Small intestine (tissue), 7 donors: ENCODE measurements around the gene ILF3. TPM values are rescaled to one million over a fixed set of nuclear protein-coding genes. Genes with fewer than 3 reads are reported as not detected.

Experiments
- DNase-seq, 2 donors: peaks; one replicate each; pipeline versions ENCODE4 v3.0.0 to v3.0.0-alpha.2; 2013
- FAIRE-seq: peaks from 2 replicates; lab custom pipeline; 2012; peaks lifted over from hg19 to GRCh38; lab: Jason Lieb, UNC
- H3K27ac ChIP-seq, 3 donors: one replicate each; pipeline ENCODE4 v1.5.1; 2013; ENCODE audit warnings: low read length in 2 of 3, mild to moderate bottlenecking in 2 of 3, control low read depth in 1 of 3, inconsistent platforms in 1 of 3, low read depth in 1 of 3, moderate library complexity in 1 of 3
- H3K27me3 ChIP-seq, 3 donors: one replicate each; pipeline ENCODE4 v1.6.1; 2013; ENCODE audit warnings: low read length in 3 of 3, inconsistent platforms in 1 of 3; ENCODE audit not compliant: control insufficient read depth in 3 of 3, insufficient read depth in 3 of 3
- H3K36me3 ChIP-seq, 3 donors: one replicate each; pipeline ENCODE4 v1.6.1; 2013; ENCODE audit warnings: low read length in 3 of 3, inconsistent platforms in 1 of 3, low read depth in 1 of 3, mild to moderate bottlenecking in 1 of 3, moderate library complexity in 1 of 3; ENCODE audit not compliant: control insufficient read depth in 3 of 3, insufficient read depth in 2 of 3
- H3K4me1 ChIP-seq, 3 donors: one replicate each; pipeline ENCODE4 v1.6.1; 2013; ENCODE audit warnings: low read length in 2 of 3, inconsistent platforms in 1 of 3, low read depth in 1 of 3, mild to moderate bottlenecking in 1 of 3, moderate library complexity in 1 of 3; ENCODE audit not compliant: control insufficient read depth in 3 of 3, insufficient read depth in 2 of 3
- H3K4me3 ChIP-seq, 3 donors: one replicate each; pipeline ENCODE4 v1.5.1; 2013; ENCODE audit warnings: low read length in 3 of 3, control low read depth in 1 of 3, inconsistent platforms in 1 of 3, low read depth in 1 of 3, mild to moderate bottlenecking in 1 of 3, moderate library complexity in 1 of 3
- H3K9me3 ChIP-seq, 2 donors: one replicate each; pipeline ENCODE4 v1.6.1; 2013; ENCODE audit warnings: low read depth in 1 of 2, low read length in 1 of 2; ENCODE audit not compliant: control insufficient read depth in 2 of 2, insufficient read depth in 1 of 2
- WGBS, 3 donors: extraction: QIAGEN DNeasy Blood & Tissue Kit; methylation state at CpG; one replicate each; pipeline ENCODE4 v1.1.7; 2013; 5-methylcytosine and 5-hydroxymethylcytosine counted together
- polyA plus RNA-seq, 4 donors: library from polyadenylated mRNA; stranded (reverse) in 3 of 4; unstranded in 1 of 4; fragments of 200-250 nt in 3 of 4; fragments of 120-200 nt in 1 of 4; gene quantifications; one replicate each; pipeline versions ENCODE4 v1.2.1 to v1.2.3, GENCODE V29; 2013
- donor health status: healthy with polysubstance abuse.
- donor health status: control.
- donor health status: control.
- donor health status: Bipolar disorder and iron deficiency.
- donor health status: healthy.

The ILF3 gene
- polyA plus RNA-seq, 4 donors, result 37.3 to 170 (median 87.6) TPM

- DNase-seq (no peak), FAIRE-seq (no peak)
- peaks cover 0 to 2% (median 0%) of the 10 kb centered on the region in 3 donors for H3K36me3 ChIP-seq
- H3K4me3 ChIP-seq, result no peak overlapping the region
- no peaks in the 10 kb centered on the region for H3K27me3 ChIP-seq
- H3K4me1 ChIP-seq, result no peaks in the 10 kb centered on the region
- 92 to 95% (median 92%) methylated on average over 8 of the region's 8 CpGs for WGBS, 3 donors
- H3K9me3 ChIP-seq, result no peaks in the 10 kb centered on the region
- no peak overlapping the region for H3K27ac ChIP-seq
These were observed 35.3 kb upstream of the ILF3 start for GRCh38 chr19:10618846-10619245.

DNA sequence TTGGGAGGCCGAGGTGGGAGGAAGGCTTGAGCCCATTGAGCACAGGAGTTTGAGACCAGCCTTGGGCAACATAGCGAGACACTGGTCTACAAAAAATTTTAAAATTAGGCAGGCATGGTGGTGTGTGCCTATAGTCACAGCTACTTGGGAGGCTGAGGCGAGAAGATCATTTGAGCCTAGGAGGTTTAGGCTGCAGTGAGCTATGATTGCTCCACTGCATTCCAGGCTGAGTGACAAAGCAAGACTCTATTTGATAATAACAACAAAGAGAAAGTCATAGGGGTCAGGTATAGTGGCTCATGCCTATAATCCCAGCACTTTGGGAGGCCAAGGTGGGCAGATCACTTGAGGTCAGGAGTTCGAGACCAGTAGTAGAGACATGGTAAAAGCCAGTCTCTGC is 33.4 kb upstream of the ILF3 start:
- WGBS, 3 donors, result 98 to 99% (median 99%) methylated on average over 4 of the region's 4 CpGs
- Histone ChIP-seq H3K27ac (no peak overlapping the region), H3K4me1 (peaks cover 2 to 10% (median 4%) of the 10 kb centered on the region in 3 donors), H3K36me3 (peaks cover 0 to 2% (median 0%) of the 10 kb centered on the region in 3 donors), H3K9me3 (no peaks in the 10 kb centered on the region), H3K27me3 (no peaks in the 10 kb centered on the region), H3K4me3 (no peak overlapping the region)
- DNase-seq (no peak), FAIRE-seq (no peak)

DNA sequence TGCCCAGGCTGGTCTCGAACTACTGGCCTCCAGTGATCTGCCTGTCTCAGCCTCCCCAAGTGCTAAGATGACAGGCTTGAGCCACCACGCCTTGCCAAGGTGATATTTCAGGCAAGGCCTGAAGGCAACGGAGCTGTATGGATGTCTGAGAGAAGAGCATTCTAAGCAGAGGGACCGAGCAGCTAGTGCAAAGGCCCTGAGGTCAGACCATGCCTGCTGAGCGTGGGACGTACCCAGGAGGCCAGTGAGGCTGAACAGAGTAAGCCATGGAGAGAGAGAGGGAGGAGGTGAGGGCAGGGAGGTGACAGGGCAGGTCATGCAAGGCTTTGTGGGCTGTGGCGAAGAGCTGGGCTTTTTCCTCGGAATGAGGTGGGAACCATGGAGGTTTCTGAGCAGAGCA is 32.2 kb upstream of the ILF3 start:
- 95 to 98% (median 97%) methylated on average over 8 of the region's 8 CpGs for WGBS, 3 donors
- peaks cover 0 to 2% (median 0%) of the 10 kb centered on the region in 3 donors for H3K36me3 ChIP-seq
- no peak overlapping the region for H3K4me3 ChIP-seq
- H3K27ac ChIP-seq, result no peak overlapping the region
- FAIRE-seq (no peak), DNase-seq (no peak)
- no peaks in the 10 kb centered on the region for H3K9me3 ChIP-seq
- H3K27me3 ChIP-seq, result no peaks in the 10 kb centered on the region
- peaks cover 2 to 13% (median 4%) of the 10 kb centered on the region in 3 donors for H3K4me1 ChIP-seq

- no peak for FAIRE-seq
- Histone ChIP-seq H3K9me3 (no peaks in the 10 kb centered on the region), H3K4me1 (peaks cover 2 to 13% (median 4%) of the 10 kb centered on the region in 3 donors), H3K36me3 (peaks cover 0 to 19% (median 0%) of the 10 kb centered on the region in 3 donors), H3K27ac (peak overlapping the region in 1 of 3 donors; percentile 19), H3K4me3 (no peak overlapping the region), H3K27me3 (no peaks in the 10 kb centered on the region)
- no peak for DNase-seq
- WGBS, 3 donors, result 23 to 55% (median 23%) methylated on average over 6 of the region's 6 CpGs
These were observed 29.6 kb upstream of the ILF3 start for GRCh38 chr19:10624585-10624984.

GRCh38 chr19:10625003-10625761 is 29.0 kb upstream of the ILF3 start, which contains the start of gene SLC44A2:
Gene SLC44A2 (plus strand): TSS chr19:10625553. CDS start chr19:10625634, 81 bp downstream.
- peaks cover 0 to 23% (median 0%) of the 10 kb centered on the region in 3 donors for H3K36me3 ChIP-seq
- H3K27ac ChIP-seq, result peak within 1 kb of the TSS in 2 of 3 donors; percentile 29 to 34
- DNase-seq (peak; percentile 87 to 88), FAIRE-seq (no peak)
- H3K4me1 ChIP-seq, result peaks cover 2 to 13% (median 4%) of the 10 kb centered on the region in 3 donors
- no peaks in the 10 kb centered on the region for H3K27me3 ChIP-seq
- H3K9me3 ChIP-seq, result no peaks in the 10 kb centered on the region
- 14 to 30% (median 25%) methylated on average over 33 to 53 of the region's 53 CpGs for WGBS, 3 donors
- peak within 1 kb of the TSS; percentile 53 to 65 (median 57) for H3K4me3 ChIP-seq

- H3K36me3 ChIP-seq, result peaks cover 0 to 21% (median 0%) of the 10 kb centered on the region in 3 donors
- peaks cover 2 to 13% (median 4%) of the 10 kb centered on the region in 3 donors for H3K4me1 ChIP-seq
- DNase-seq (no peak), FAIRE-seq (no peak)
- H3K27me3 ChIP-seq, result no peaks in the 10 kb centered on the region
- peak overlapping the region in 2 of 3 donors; percentile 29 to 34 for H3K27ac ChIP-seq
- WGBS, 3 donors, result 5 to 45% (median 33%) methylated on average over 5 to 10 of the region's 10 CpGs
- H3K9me3 ChIP-seq, result no peaks in the 10 kb centered on the region
- peak overlapping the region; percentile 53 to 65 (median 57) for H3K4me3 ChIP-seq
These were observed 28.4 kb upstream of the ILF3 start for GRCh38 chr19:10625762-10626138.

- Histone ChIP-seq H3K4me3 (no peak overlapping the region), H3K27me3 (no peaks in the 10 kb centered on the region), H3K27ac (no peak overlapping the region), H3K9me3 (no peaks in the 10 kb centered on the region), H3K4me1 (no peaks in the 10 kb centered on the region), H3K36me3 (peaks cover 5 to 60% (median 7%) of the 10 kb centered on the region in 3 donors)
- 79 to 91% (median 87%) methylated on average over 14 of the region's 14 CpGs for WGBS, 3 donors
- FAIRE-seq (no peak), DNase-seq (no peak)
These were observed 22.3 kb upstream of the ILF3 start for GRCh38 chr19:10631874-10632273.

- DNase-seq (no peak), FAIRE-seq (no peak)
- Histone ChIP-seq H3K4me1 (no peaks in the 10 kb centered on the region), H3K4me3 (no peak overlapping the region), H3K27me3 (no peaks in the 10 kb centered on the region), H3K27ac (no peak overlapping the region), H3K9me3 (no peaks in the 10 kb centered on the region), H3K36me3 (peaks cover 5 to 68% (median 9%) of the 10 kb centered on the region in 3 donors)
- 94 to 96% (median 94%) methylated on average over 7 of the region's 7 CpGs for WGBS, 3 donors
These were observed 19.7 kb upstream of the ILF3 start for GRCh38 chr19:10634430-10634829.
